Smooth muscle cell (in vitro differentiated cells): Measurements from ENCODE around the gene NUB1. TPM values are rescaled to one million over a fixed set of nuclear protein-coding genes. Genes with fewer than 3 reads are reported as not detected.

ENCODE experiments used
- DNase-seq: peaks from one replicate; lab custom pipeline; 2025; ENCODE audit not compliant: unreplicated experiment; lab: John Stamatoyannopoulos, UW
- H2AFZ ChIP-seq: fragments of 200-600 bp; sonication (generic); 2 replicates; pipeline ENCODE4 v1.6.0; 2016; ENCODE audit warnings: antibody characterized with exemption, low read depth, mild to moderate bottlenecking
- H3F3A ChIP-seq: fragments of 200-600 bp; sonication (generic); 2 replicates; pipeline ENCODE4 v1.6.0; 2017; ENCODE audit warnings: antibody characterized with exemption, low read depth
- H3K27ac ChIP-seq: fragments of 200-600 bp; sonication (generic); 2 replicates; pipeline ENCODE4 v1.5.1; 2016; ENCODE audit warnings: low read depth, mild to moderate bottlenecking
- H3K27me3 ChIP-seq: fragments of 200-600 bp; sonication (generic); 2 replicates; pipeline ENCODE4 v1.6.1; 2016; ENCODE audit warnings: low read depth, mild to moderate bottlenecking
- H3K36me3 ChIP-seq: fragments of 200-600 bp; sonication (generic); 2 replicates; pipeline ENCODE4 v1.5.1; 2016; ENCODE audit warnings: low read depth
- H3K4me1 ChIP-seq: fragments of 200-600 bp; sonication (generic); 2 replicates; pipeline ENCODE4 v1.5.1; 2016; ENCODE audit warnings: low read depth
- H3K4me2 ChIP-seq: fragments of 200-600 bp; sonication (generic); 2 replicates; pipeline ENCODE4 v1.6.0; 2016; ENCODE audit warnings: mild to moderate bottlenecking
- H3K4me3 ChIP-seq: fragments of 200-600 bp; sonication (generic); 2 replicates; pipeline ENCODE4 v1.5.1; 2016; ENCODE audit warnings: mild to moderate bottlenecking
- H3K79me2 ChIP-seq: fragments of 200-600 bp; sonication (generic); 2 replicates; pipeline ENCODE4 v1.6.0; 2016; ENCODE audit warnings: low read depth, mild to moderate bottlenecking
- H3K9ac ChIP-seq: fragments of 200-600 bp; sonication (generic); 2 replicates; pipeline ENCODE4 v1.6.0; 2016; ENCODE audit warnings: low read depth
- H3K9me3 ChIP-seq: fragments of 200-600 bp; sonication (generic); replicated peaks from 2 replicates; pipeline ENCODE4 v1.5.1; 2016; ENCODE audit warnings: low read depth
- H4K20me1 ChIP-seq: fragments of 200-600 bp; sonication (generic); 2 replicates; pipeline ENCODE4 v1.6.0; 2016; ENCODE audit warnings: low read depth
- CTCF ChIP-seq: fragments of 200-600 bp; sonication (generic); IDR thresholded peaks from 2 replicates; pipeline ENCODE4 v1.5.1; 2017; ENCODE audit warnings: borderline replicate concordance, mild to moderate bottlenecking, antibody characterized with exemption; ENCODE audit not compliant: insufficient read depth, poor library complexity, severe bottlenecking
- WGBS: methylation state at CpG from one replicate; pipeline ENCODE4 v1.1.7; 2016; ENCODE audit warnings: low lambda C conversion rate; 5-methylcytosine and 5-hydroxymethylcytosine counted together
- polyA plus RNA-seq: library from polyadenylated mRNA; unstranded; fragments of >200 nt; fragmentation: Nextera tagmentation; extraction: Ambion mirVana; gene quantifications from 2 replicates; pipeline ENCODE4 v1.2.1, GENCODE V29; 2016
- total RNA-seq: library from RNA; depleted of rRNA; stranded (reverse); fragments of >200 nt; gene quantifications from 2 replicates; pipeline ENCODE4 v1.2.3, GENCODE V29; 2014

The NUB1 gene
- total and polyA plus RNA-seq, 2 experiments from 2014 or later = 28.5 to 36.9 TPM

GRCh38 chr7:151388430-151388829, 46.8 kb downstream of the NUB1 start:
- no peaks in the 10 kb centered on the region for H3K4me1 ChIP-seq
- no peaks in the 10 kb centered on the region for H3F3A ChIP-seq
- 95% methylated on average over 10 of the region's 10 CpGs for WGBS
- H3K27ac ChIP-seq = no peak overlapping the region
- no peaks in the 10 kb centered on the region for H3K9me3 ChIP-seq
- no peak for DNase-seq
- no peak overlapping the region for H3K4me2 ChIP-seq
- H2AFZ ChIP-seq = no peak overlapping the region
- H4K20me1 ChIP-seq = no peaks in the 10 kb centered on the region
- TF ChIP-seq CTCF = no peak
- H3K36me3 ChIP-seq = no peaks in the 10 kb centered on the region
- H3K27me3 ChIP-seq = peaks cover 7% of the 10 kb centered on the region
- H3K4me3 ChIP-seq = no peak overlapping the region
- H3K9ac ChIP-seq = no peak overlapping the region
- no peaks in the 10 kb centered on the region for H3K79me2 ChIP-seq

- Histone ChIP-seq H3K27me3 (no peaks in the 10 kb centered on the region), H3K27ac (no peak overlapping the region), H3K4me3 (no peak overlapping the region), H3K9ac (no peak overlapping the region), H4K20me1 (no peaks in the 10 kb centered on the region), H3K4me2 (no peak overlapping the region), H3K9me3 (no peaks in the 10 kb centered on the region), H3K36me3 (no peaks in the 10 kb centered on the region), H3K79me2 (no peaks in the 10 kb centered on the region), H2AFZ (no peak overlapping the region), H3K4me1 (no peaks in the 10 kb centered on the region), H3F3A (no peaks in the 10 kb centered on the region)
- no peak for TF ChIP-seq CTCF
- DNase-seq = no peak
- WGBS = 95% methylated on average over 21 of the region's 21 CpGs
Measured at GRCh38 chr7:151389096-151389767, 47.6 kb downstream of the NUB1 start.

DNA sequence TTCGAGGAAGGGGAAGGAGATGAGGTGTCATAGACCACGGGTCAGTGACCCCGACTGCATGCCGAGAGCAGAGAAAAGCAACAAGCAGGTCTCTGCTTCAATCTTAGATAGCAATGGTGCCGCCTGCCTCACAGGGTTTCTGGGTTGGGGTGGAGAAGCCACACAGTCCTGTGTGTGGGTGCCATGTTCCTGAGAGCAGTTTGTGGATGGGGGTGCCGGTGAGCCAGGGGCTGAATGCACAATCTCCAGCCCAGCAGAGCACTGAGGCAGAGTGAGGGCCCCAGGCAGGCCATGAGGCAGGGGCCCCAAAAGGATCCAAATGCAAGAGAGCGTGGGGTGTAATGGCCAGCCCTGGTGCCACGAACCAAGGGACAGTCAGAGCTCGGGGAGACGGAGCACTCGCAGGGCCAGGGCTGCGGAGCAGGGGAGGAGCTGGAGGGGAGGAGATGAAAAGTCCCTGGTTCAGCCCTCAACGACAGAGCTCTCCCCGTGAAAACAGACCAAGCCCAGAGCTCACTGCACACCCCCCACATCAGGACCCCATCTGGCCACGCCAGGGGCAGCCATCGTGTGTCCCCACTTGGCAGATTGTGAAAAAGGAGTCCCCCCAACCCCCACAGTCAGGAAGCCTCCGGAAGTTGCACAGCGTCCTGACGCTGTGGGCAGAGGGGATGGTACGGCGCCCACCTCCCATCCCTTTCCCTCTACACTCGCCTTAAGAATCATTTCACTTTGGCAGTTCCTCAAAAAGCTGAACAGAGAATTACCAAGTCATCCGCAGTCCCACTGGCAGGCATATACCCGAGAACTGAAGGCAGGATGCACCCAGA, 48.4 kb downstream of the NUB1 start:
- Histone ChIP-seq H3K36me3 (no peaks in the 10 kb centered on the region), H3K27me3 (no peaks in the 10 kb centered on the region), H3F3A (no peaks in the 10 kb centered on the region), H3K4me2 (no peak overlapping the region), H3K4me1 (peaks cover under 1% of the 10 kb centered on the region), H3K9me3 (no peaks in the 10 kb centered on the region), H3K79me2 (no peaks in the 10 kb centered on the region), H4K20me1 (no peaks in the 10 kb centered on the region), H2AFZ (no peak overlapping the region), H3K9ac (no peak overlapping the region), H3K4me3 (no peak overlapping the region), H3K27ac (no peak overlapping the region)
- no peak for DNase-seq
- TF ChIP-seq CTCF = no peak
- WGBS = 90% methylated on average over 24 of the region's 24 CpGs
